Glomerular visceral epithelial cell (primary cell): ENCODE measurements around the gene CTCFL.

Experiments
- DNase-seq: peaks from one replicate; pipeline ENCODE4 v3.0.0-alpha.2; 2016; ENCODE audit errors: extremely low spot score

Gene CTCFL, protein sequence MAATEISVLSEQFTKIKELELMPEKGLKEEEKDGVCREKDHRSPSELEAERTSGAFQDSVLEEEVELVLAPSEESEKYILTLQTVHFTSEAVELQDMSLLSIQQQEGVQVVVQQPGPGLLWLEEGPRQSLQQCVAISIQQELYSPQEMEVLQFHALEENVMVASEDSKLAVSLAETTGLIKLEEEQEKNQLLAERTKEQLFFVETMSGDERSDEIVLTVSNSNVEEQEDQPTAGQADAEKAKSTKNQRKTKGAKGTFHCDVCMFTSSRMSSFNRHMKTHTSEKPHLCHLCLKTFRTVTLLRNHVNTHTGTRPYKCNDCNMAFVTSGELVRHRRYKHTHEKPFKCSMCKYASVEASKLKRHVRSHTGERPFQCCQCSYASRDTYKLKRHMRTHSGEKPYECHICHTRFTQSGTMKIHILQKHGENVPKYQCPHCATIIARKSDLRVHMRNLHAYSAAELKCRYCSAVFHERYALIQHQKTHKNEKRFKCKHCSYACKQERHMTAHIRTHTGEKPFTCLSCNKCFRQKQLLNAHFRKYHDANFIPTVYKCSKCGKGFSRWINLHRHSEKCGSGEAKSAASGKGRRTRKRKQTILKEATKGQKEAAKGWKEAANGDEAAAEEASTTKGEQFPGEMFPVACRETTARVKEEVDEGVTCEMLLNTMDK

GRCh38 chr20:57524511-57525176 lies at the start of gene CTCFL:
Gene CTCFL (minus strand): TSS chr20:57525140. CDS start chr20:57524205, 935 bp downstream.
- DNase-seq = no peak

- no peak for DNase-seq
These were observed 49.0 kb upstream of the CTCFL start for GRCh38 chr20:57573894-57574293.

GRCh38 chr20:57573242-57573641 lies 48.3 kb upstream of the CTCFL start:
- no peak for DNase-seq

DNA sequence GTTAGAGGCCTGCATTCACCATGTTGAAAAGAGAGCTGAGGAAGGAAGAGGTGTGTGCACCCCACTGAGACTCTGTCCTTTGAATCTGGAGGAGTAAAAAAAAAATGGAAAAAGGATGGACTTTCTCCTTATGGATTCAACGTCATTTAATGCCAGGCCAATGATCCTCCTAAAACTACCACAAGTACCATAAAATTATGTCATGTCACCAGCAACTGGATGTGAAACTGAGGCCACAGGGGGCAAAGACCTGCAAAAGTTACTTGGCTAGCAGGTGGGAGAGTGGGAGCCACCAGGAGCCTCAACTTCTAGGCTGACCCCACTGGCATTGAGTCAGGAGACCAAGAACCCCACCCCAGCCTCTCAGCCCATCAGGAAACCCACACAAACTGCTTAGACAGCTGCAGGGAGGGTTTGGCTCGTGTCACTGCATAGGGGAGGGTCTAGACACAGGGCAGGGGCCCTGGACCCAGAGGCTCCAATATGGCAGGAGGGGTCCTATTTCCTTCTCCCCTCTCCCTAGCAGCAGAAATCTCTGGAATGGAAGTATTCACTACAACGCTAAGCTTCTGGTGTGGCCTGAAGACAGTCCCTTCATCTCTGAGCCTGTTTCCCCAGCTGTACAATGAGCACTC lies 47.0 kb upstream of the CTCFL start:
- no peak for DNase-seq

GRCh38 chr20:57570920-57571319 lies 46.0 kb upstream of the CTCFL start:
- DNase-seq = no peak

- no peak for DNase-seq
These were observed 45.4 kb upstream of the CTCFL start for GRCh38 chr20:57570145-57570850.

DNA sequence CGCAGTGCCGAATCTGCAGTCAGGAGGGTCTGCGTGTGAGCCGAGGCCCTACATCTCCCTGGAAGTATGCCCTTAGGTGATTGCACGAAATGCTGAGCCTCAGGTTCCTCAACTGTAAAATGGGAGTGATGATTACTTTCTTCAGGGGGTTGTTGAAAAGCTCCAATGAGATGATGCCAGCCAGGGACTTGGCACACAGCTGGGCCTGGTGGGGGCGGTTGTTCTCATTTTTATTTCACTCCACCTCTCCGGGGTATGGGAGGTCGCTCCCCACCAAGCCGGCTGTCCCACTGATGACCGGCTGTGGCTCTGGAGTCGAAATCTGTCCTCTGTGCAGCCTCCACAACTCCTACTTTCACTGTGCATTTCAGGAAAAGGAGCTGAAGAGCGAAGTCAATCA lies 44.0 kb upstream of the CTCFL start:
- DNase-seq = no peak

DNA sequence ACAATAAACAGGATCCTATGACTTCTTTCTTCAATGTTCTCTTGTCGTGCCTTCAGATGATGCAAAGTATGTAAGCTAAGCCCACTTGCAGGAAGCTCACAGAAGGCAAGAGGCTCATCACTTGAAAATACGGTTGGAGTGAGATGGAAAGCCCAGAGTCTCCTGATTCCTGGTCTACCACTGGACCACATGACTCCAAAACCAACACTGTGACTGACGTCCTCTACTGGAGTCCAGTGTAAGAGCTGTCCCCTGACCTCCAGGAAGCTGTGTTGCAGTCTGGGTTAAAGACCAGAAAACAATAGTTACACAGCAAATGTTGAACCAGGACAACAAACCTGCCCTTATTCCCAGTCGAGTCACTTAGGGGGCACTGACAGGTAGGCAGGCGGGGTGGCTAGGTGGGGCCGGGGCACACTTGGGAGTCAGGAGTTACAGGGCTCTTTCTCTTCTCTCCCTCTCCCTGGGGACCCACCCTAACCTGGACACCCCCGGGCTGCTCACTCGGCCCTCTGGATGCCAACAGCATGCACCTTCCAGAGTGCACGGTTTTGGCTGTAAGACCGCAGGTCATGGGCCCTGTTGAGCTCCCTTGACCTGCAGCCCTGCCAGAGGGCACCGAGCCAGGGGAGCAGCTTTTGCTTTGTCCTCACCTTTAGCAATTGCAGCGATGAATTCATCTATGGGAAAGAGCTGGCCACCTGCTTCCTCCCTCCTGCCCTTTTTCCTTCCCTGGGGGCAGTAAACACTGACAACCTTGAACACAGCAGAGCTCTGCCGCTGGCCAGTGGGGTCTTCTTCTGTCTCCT lies 43.4 kb upstream of the CTCFL start:
- DNase-seq = no peak

DNA sequence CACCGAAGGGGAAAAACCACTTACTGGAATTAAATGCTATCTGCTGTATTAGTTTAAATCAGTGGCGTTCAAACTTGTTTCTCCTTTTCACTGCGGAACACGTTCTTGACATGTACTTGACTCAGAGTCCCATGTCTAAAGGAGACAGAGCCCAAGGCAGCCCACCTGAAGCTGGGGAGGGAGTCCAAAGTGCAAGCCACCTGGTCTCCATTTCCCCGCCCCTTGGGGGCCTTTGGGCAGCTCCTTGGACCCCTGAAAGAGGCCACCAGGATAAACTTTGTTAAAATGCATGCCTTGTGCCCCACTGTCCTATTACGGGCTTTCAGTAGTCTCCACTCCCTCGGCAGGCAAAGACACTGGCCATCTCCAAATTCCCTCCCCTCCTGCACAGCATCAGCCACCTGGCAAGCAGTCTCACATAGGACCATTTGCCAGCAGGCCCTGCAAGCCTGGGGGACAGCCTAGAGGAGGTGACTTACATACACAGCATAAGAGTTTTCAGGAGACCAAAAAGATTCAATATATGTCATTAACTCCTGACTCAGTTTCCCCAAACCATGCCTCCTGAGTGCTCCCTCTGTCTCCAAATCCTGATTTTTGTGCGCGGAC lies 42.6 kb upstream of the CTCFL start:
- DNase-seq = no peak

DNA sequence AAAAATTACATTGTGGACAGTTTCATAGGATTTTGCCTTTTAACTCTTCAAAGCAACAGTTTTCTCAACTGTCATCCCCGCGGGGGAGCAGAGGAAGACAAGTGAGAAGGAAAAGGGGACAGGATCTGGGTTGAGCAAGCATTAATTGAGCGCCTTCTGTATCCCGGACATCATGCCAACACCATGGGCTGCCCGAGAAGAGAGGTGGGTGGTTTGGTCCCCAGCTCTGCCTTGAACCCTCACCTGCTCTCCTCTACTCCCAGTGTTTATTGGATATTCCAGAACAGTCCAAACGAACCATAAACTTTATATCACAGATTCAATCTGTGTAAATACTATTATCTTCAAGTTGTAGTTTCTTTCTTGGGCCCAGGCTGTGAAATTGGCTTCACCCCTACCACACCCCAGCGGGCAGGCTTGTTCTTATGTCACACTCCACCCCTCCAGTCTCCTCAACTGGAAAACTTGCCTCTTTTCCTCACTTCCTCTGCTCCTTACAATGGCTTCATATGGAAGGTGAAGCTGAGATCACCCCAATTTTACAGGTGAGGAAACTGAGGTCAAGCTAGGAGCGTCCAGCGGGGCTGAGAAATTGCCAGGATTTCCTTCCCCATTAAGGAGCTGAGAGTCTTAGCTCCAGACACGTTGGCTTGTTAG lies 42.0 kb upstream of the CTCFL start:
- no peak for DNase-seq

GRCh38 chr20:57566399-57566798 lies 41.5 kb upstream of the CTCFL start:
- no peak for DNase-seq

DNA sequence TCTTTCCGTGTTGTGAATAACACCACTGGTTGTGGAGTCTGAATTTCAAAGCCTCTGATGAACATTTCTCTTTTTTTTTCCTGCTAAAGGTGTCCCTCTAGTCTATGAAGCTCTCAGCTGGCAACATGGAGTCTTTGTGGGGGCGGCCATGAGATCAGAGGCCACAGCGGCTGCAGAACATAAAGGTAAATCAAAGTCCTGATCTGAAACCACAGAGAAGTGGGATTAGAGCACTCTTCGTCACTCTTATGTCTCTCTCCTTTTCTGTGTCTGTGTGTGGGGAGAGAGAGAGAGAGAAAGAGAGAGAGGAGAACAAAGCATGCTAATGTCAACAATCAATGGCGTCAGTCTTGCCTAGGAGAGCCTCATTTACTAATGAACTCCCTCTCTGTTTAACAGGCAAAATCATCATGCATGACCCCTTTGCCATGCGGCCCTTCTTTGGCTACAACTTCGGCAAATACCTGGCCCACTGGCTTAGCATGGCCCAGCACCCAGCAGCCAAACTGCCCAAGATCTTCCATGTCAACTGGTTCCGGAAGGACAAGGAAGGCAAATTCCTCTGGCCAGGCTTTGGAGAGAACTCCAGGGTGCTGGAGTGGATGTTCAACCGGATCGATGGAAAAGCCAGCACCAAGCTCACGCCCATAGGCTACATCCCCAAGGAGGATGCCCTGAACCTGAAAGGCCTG lies 40.2 kb upstream of the CTCFL start:
- no peak for DNase-seq

- DNase-seq = no peak
These were observed 39.4 kb upstream of the CTCFL start for GRCh38 chr20:57564180-57564802.

- no peak for DNase-seq
These were observed 38.6 kb upstream of the CTCFL start for GRCh38 chr20:57563522-57563921.

GRCh38 chr20:57562541-57563465 lies 37.9 kb upstream of the CTCFL start:
- DNase-seq = no peak

DNA sequence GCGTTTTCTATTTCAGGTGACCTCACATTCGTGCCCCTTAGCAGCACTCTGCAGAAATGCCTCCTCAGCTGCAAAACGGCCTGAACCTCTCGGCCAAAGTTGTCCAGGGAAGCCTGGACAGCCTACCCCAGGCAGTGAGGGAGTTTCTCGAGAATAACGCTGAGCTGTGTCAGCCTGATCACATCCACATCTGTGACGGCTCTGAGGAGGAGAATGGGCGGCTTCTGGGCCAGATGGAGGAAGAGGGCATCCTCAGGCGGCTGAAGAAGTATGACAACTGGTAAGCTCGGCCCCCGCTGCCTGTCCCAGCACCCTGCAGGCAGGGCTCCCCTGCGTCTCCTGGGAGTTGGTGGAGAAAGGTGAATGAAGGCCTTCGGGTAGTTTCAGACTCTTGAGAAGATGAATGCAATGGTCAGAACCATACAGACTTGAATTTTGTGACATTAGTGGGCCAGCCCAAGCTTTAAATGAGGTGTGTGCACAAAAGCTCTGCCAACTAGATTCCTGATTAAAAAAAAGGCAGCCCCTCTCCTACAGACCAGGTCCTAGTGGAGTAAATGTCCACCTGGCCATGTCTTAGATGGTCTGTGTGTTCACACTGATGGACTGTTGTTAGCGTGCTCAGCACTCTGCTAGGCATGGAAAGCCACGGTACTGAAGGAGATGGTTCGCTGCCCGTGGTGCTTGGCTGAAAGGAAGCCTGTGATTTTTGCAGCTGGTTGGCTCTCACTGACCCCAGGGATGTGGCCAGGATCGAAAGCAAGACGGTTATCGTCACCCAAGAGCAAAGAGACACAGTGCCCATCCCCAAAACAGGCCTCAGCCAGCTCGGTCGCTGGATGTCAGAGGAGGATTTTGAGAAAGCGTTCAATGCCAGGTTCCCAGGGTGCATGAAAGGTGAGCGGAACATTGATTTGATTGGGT lies 36.7 kb upstream of the CTCFL start:
- DNase-seq = no peak
